D341Med (cell line): Measurements from ENCODE around the gene SFR1.

Experiments used
- DNase-seq: peaks from one replicate; pipeline ENCODE4 v3.0.0; 2012; ENCODE audit warnings: low spot score

Gene SFR1

DNA sequence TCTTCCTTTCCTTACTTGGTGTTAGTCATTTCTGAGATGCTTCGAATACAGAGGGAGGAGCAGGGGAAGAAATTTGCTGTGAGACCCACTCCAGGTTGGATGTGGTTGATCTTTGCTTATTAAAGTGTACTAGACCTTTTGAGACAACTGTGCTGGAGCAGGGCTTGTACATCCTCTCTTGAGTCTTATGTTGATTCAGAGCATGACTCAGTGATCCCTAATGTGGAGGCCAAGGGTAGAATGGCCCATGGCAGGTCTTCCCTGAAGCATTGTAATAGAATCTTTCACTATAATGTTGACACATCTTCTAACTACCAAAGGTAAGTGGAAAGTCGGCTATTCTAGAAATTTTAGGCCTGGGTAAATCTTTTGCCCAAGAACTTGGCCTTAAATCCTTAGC, 17.0 kb upstream of the SFR1 start:
- DNase-seq: no peak

DNA sequence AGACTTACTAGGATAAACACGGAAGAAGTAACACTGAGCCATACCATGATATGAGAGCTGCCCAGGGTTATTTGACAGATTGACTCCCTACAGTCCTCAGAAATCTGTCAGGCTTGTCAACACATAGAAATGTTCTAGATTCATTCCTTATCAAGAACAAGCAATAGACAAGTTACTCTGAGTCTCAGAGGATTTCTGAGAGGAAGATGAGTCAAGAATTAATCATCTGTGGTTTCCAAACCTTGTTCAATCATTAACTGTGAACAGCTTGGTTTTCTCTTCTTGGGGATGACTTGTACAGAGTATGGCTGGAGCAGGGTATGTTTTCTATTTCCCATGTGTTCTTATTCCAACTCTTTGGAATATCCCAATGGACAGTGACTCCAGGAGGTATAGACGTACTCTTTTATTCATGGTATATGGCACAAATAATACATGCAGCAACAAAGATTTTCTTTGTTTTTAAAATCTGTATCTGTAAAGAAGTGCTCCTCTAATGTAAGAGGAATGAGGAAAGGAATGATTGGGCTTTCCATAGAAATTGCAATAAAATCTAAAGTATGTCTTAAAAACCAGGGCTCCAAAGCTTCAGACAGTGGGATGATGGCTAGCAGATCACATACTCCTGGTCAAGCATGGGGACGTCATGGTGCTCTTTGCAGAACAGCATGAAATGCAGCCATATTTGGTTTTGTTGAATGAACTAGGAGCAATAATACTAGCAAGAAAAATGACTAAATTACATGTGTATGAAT, 11.9 kb upstream of the SFR1 start:
- DNase-seq: no peak

DNA sequence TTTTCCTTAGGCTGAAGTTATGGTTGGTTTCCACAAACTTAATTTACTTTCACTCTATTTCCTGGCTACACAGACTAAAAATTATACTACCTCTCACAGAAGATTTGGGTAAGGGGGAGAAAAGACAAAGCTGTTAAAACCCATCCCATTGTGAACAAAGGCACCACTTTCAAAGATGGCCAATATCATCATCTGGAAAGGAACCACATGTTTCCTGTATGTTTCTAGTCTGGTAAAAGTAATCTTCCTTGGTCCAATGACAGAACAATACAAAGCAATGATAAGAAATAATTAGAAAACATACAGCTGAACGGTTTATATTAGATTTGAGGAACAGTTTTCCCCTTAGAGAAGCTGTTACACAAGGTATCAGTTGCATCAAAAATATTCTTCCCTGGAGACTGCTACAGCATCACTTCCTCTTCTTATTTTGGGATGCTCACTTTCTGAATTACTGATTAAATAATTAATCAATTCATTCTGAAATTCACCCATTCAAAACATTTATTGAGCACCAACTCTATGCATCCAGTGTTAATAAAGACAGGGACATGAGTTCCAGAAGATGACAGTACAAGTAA, 8.5 kb upstream of the SFR1 start:
- DNase-seq: no peak

DNA sequence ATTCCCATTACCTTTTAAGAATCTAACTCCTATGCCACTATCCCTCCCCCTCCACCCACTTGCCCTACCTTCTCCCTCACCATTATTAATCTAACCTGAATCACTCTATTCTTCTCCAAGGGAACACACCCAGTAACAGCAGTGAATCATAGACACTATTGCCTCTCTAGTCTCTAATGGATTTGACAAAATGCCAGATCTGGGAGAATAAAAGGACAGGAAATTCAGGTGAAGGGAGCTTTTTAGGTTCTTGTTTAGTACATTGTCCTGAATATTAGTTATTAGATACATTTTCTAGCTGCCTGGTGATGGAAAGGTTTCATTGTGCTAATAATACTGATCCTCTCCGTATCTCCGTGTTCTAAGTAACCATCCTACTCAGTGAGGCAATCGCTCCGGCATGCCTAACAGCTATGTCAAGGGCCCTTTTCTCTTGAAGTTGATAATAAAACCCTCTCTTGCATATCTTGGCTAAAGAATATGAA, 4.1 kb upstream of the SFR1 start:
- DNase-seq: no peak

DNA sequence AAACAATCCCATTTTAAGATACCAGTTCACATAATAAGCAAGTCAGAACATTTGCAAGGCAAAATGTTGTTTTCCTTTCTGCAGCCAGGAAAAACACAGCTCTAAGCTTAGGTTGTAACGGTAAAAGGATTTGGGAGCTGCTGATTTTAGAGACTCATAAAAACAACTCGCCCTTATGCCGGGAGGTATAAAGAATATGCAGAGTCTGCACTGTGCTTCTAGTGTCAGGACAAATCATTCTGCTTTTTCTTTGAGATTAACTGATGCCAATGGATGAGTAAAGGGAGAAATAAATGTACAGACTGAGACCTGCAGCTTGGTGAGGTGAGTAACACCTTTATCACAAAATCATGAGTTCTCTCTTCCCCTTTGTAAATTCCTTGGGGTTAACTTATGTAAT, 2.0 kb upstream of the SFR1 start:
- DNase-seq: no peak

DNA sequence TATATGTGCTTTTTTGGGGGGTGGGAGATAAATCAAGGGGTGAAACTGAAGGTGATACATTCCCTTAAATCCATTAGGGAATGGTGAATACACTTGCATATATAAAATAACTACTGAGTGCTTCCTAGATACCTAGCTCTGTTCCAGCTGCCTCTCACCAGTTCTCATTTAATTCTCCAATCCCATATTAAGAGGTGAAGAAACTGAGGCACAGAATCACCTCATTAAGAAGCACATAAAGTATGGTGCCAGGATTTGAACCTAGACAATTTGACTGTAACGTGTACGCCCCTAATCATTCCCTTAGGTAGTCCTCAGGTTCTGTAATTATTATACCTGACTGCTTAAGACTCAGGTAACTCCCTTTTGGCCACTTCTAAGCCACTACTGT, 1.5 kb upstream of the SFR1 start:
- DNase-seq: no peak

DNA sequence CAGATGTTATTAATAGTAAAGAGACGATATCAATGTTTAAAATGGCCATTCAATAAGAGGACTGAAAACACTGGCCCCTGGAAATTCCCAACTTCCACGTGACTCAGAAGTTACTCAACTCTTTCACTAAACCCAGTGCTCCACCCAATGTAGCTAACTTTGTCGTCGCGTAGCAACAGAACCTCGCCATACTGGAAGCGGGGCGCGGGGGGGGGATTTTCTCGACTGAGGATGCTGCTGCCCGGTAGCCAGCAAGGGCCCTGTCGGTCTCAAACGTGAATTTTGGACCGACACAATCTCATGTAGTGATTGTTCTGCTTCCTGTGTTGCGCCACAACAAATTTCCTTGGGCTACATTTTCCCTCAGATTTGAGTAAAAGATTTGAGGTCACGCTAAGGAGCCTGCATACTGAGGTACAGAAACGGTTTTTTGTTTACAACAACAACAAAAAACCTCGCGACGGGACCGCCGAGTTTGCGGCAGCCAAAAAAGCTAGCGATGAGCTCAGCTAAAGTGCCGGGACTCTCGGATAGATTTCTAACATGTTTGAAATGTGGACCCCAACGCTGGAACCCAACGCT, 977 bp upstream of the SFR1 start:
- DNase-seq: peak; percentile 41

DNA sequence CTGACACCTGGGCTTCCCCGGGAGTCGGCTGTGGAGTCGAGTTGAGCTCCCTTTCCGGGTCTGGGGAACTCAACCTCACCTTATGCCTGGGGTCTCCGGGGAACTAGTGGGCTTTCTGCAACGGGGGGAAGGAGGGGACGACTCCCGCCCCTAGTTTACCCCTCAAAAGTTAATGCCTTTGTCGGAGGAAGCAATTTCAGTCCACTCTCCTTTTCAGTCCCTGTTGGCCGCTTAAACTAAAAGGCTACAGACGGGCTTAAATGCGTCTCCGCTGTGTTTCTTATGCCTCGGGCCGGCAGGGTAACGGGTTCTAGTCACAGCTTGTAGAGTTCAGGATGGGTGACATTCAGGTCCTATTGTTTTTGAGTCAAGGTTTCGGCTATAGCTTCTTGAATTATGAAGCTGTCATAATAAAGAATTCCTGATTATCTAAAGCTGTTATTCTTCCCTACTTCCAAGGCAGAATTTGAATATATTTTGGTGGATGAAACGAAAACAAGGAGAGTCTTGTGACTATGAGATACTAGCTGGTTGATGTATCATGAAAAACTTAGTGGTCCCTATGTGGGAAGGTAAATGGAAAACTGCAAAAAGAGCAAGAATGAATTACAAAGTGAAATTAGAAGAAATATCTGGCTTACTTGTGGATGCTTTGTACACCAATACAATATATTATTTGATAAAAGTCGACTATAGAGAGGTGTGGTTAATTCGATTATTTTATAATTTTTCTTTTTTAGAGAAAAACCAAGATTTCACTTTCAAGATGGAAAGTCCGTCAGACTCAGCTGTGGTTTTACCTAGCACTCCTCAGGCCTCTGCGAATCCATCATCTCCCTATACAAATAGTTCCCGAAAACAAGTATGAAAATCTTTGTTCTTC, 495 bp downstream of the SFR1 start:
- DNase-seq: no peak

DNA sequence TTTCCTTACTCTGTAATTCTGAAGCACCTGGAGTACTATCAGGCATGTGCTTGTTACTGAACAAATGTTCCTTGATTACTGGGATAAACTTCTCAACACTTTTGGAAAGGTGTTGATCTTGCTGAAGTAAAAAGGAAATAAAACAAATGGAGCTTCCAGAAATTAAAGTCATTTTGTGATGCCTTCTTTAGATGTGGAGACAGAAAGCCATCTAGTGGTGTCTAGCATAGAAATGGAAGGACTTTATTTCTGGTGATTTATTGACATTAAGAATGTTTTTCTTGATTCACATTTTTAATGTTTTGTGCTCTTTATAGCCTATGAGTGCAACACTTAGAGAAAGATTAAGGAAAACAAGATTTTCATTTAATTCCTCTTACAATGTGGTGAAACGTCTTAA, 1.4 kb downstream of the SFR1 start:
- DNase-seq: no peak

DNA sequence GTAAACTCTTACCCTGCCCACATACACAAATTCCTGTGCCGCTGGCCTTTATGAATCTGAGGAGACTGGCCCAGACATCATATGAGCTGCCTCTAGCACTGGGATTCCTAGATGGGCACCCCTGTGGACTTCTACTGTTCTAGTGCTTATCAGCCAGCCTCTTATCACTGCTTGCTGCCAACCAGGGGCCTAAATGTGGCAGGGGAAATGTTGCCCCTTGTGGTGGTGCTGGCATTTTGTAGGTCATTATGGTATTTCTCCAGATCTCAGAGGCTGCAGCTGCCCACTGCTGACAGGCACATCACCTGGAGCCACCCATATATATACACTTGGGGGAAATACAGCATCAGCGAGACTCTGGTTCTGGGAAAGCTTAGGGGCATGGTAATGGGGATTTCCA, 5.4 kb downstream of the SFR1 start:
- peak; percentile 46 for DNase-seq

DNA sequence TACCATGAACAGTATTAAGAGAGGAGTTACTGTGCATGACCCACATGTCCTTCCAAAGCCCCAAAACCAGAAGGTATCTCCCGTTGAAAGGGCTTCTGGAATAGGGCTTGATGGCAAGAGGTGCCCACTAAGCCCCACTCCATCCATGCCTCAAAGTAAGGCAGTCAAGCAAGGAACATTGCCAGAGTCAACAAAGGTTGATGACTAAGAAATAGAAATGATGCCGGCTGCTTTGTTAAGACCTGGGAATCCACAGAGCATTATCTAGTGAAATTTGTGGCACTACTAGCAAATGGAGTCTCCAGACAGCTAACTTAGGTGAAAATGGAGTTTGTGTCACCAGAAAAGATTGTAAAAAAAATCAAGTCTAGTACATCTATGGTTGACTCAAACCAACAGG, 6.2 kb downstream of the SFR1 start:
- DNase-seq: no peak

DNA sequence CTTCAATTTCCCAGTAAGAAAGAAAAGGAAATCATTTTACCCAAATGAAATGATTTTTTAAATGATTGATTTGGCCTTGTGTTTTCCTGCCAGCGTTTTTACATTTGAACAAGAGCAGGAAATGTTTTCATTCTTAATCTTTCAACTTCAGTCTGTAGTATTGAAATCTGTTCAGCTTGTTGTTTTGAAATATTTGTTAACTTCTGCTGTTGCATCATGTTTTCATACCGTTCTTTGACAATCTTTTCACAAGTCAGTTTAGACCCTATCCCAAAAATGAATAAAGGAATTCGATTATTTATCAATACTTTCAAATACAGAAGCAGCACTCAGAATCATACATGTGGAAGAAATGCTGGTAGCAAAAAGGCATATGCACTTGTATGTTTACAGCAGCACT, 8.1 kb downstream of the SFR1 start:
- no peak for DNase-seq

DNA sequence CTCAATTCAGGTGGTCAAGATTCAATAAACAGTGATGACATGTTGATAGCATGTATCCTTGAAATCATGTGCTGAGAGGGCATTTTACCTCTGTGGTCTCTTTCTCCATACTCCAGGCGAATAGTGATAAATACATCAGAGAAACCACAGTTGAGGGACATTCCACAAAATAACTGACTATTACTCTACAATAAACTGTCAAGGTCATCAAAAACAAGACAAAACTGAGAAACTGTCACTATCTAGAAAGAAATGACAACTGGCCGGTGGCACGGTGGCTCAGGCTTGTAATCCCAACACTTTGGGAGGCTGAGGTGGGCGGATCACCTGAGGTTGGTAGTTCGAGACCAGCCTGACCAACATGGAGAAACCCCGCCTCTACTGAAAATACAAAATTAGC, 16.2 kb downstream of the SFR1 start:
- no peak for DNase-seq

DNA sequence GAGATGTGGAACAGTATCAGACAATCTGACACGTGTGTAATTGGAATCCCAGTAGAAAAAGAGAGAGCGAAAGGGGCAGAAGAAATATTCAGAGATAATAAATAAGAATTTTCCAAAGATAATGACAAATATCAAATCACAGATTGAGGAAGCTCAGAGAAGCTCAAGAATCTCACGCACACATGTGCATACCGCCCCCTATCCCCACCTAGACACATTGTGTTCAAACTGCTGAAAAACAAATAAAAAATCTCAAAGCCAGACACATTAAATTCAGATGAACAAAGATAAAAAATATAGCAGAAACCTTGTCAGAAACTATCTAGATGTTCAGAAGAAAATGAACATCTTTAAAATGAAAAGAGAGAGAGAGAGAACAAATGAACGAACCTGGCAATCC, 17.2 kb downstream of the SFR1 start:
- DNase-seq: no peak

DNA sequence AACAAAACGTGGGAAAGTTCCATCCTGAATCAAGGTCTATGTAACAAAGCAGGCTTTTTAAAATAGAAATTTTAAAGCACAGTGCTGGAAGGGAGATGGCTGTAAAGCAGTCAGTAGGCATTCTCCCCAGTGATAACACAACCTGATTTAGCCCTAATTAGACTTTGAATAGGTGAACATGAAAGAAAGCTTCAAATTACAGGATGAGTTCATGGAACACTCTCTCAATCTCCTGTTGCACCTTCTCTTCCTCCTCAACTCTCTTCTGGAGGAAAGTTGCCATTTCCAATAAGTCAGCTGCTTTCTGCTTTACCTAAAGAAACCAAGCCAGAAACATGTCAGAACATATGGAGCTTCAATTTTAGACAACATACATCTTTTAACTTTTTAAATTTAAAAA, 20.1 kb downstream of the SFR1 start:
- DNase-seq: no peak

DNA sequence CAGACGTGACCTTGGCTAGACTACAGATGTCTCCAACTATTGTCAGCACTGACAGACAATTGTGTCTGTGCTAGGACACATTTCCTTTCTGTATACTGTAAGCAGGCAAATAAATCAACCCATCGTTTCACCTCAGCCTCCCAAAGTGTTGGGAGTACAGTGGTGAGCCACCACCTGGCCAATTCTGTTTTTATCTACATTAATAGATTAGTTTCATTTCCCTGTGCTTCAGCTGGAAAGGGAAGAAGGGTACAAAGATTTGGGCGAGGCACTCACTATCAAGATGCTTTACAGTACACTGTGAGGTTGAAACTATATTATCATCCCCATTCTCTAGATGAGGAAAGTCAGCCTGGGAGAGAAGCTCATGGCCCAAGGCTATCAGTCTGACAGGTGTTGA, 21.9 kb downstream of the SFR1 start:
- DNase-seq: no peak

DNA sequence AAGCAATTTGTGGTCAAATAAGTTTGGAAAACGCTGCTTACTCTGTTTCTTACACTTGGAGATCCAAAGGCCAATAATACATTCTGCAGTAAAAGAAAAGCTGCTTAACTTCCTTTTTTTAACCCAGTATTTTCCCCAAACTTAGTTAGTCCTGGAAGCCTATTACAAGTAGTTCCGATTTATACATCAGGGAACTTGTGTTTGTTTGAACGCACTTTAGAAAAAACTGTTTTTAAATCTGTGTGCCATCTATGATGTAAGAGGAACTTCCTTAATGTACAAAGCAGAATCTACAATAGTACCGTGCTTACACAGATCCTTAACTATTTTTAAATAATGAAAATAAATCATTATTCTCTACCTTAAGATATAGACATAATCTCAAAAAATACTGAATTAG, 23.0 kb downstream of the SFR1 start:
- DNase-seq: no peak

DNA sequence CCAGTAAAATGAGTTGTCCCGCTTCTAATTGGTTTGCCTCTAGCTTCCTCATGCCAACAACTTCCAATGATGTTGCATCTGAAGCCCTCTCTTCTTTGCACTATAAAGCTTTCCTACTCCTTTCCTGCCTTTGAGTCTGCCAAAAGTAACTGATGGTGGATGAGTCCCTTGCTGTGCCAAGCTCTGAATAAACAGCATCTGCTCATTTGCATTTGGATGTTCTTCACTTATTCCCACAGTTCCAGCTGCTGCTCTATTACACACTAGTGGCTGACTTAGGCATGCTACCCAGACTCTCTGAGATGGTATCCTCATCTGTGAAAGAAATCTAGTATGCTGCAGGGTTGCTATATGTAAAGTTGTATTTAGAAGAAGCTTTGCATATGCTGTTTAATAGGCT, 24.9 kb downstream of the SFR1 start:
- no peak for DNase-seq

DNA sequence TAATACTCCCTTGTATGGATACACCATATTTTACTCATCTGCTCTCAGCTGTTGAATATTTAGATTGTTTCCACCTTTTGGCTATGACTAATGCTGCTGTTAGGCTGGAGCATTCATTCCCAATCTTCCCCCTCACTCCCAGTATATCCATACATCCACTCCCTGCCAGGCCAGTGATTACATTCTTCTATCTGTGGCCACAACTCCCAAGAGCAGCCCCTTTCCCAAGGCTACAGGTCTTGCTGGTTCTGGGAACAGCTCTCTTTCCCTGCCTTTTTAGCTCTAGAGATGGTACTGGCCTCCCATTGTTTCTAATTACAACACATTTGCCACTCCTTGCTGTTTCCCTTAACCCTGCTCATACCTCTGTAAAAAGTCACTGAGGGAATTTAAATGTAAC, 28.2 kb downstream of the SFR1 start:
- DNase-seq: no peak

DNA sequence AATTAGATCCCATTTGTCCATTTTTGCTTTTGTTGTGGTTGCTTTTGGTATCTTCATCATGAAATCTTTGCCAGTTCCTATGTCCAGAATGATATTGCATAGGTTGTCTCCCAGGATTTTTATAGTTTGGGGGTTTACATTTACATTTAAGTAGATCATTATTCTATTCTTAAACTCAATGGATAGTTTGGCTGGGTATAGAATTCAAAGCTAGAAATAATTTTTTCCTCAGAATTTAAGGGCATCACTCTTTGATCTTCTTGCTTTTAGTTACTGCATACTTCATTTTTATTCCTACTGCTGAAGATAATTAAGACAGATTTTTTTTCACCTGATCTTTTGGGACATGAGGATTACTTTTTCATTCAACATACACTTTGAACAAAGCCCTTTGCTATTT, 29.8 kb downstream of the SFR1 start:
- DNase-seq: no peak

DNA sequence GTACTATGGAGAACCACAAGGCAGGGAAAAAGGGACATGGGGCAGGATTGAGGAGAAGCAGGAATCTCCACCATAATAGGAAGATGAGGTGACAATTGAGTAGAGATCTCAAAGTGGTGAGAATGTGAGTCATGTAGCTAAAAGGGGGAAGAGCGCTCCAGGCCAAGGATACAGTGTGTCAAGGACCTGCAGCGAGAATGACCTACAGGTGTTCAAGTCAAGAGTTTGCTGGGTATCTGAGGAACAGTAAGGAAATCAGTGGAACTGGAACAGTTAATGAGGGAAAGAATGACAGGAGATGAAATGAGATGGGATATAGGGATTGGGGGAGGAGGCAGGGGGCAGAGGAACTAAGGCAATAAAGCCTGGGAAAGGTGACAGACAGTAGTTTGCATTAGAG, 33.6 kb downstream of the SFR1 start:
- no peak for DNase-seq

DNA sequence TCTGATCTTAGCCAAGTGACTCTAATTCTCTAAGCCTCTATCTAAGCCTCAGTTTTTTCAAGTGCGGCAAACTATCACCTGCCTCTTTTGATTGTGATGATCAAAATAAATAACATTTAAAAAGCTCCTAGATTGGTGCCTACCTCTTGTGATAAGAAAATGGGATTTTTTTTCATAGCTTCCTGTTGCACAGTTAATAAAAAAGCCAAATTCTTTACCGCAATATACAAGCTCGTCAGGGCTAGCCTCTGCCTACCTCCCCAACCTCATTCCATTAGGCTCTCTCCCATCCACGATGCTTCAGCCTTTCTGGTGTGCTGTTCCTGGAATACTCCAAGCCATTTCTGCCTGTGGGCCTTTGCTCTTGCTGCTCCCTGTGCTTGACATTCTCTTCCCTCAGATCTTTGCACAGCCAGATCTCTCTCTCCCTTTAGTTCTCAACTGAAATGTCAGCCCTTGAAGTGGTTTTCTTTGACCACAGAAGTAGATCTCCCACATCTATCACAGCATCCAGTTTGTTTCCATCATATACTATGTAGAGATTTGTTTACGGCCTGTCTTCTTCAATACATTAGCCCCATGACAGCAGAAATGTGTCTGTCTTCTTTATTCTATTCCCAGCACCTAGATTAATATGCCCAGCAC, 48.8 kb downstream of the SFR1 start:
- DNase-seq: no peak
